PC-3 (cell line): ENCODE results near the gene RTP1. TPM values are rescaled to one million over a fixed set of nuclear protein-coding genes. Genes with fewer than 3 reads are reported as not detected.

ENCODE experiments used
- ATAC-seq: fragments of 200-7000 bp; cut with Tn5 transposase; 2 replicates; pipeline ENCODE4 v1.9.1; 2020; ENCODE audit warnings: mild to moderate bottlenecking, moderate library complexity
- BruUV-seq: library from RNA; stranded (reverse); fragments of 400-500 nt; replicated peaks from 2 replicates; lab custom pipeline; 2021; lab: Mats Ljungman, UMichigan
- CTCF ChIA-PET: fragments of 300-600 bp; sonication (Branson Sonifier 250); formaldehyde crosslinking; loops from one replicate; lab custom pipeline; 2022; ENCODE audit warnings: antibody characterized with exemption; lab: Charles Lee
- POLR2A ChIA-PET: fragments of 300-600 bp; sonication (Branson Sonifier 250); formaldehyde crosslinking; loops from one replicate; lab custom pipeline; 2022; ENCODE audit warnings: antibody characterized with exemption; ENCODE audit not compliant: unreplicated experiment; lab: Charles Lee
- DNase-seq: peaks from one replicate; pipeline ENCODE4 v3.0.0-alpha.2; 2015
- H2AFZ ChIP-seq: fragments of 300-600 bp; sonication (generic); 2 replicates; pipeline ENCODE4 v1.6.0; 2016; ENCODE audit warnings: antibody characterized with exemption, low read length
- H3F3A ChIP-seq: fragments of 300-600 bp; sonication (generic); one replicate; pipeline ENCODE4 v1.6.0; 2017; ENCODE audit warnings: antibody characterized with exemption, low read length, control low read depth, mild to moderate bottlenecking; ENCODE audit not compliant: unreplicated experiment
- H3K27ac ChIP-seq: fragments of 300-600 bp; sonication (generic); 2 replicates; pipeline ENCODE4 v1.5.1; 2016; ENCODE audit warnings: mild to moderate bottlenecking, low read length
- H3K27me3 ChIP-seq: fragments of 300-600 bp; sonication (generic); 2 replicates; pipeline ENCODE4 v1.6.1; 2016; ENCODE audit warnings: low read length, mixed read lengths
- H3K36me3 ChIP-seq: fragments of 300-600 bp; sonication (generic); 2 replicates; pipeline ENCODE4 v1.6.1; 2016; ENCODE audit warnings: low read depth, mixed run types, low read length, mixed read lengths
- H3K4me1 ChIP-seq: fragments of 300-600 bp; sonication (generic); 2 replicates; pipeline ENCODE4 v1.5.1; 2016; ENCODE audit warnings: low read length; ENCODE audit not compliant: insufficient read depth
- H3K4me2 ChIP-seq: fragments of 300-600 bp; sonication (generic); 2 replicates; pipeline ENCODE4 v1.6.0; 2016; ENCODE audit warnings: low read length
- H3K4me3 ChIP-seq: fragments of 300-600 bp; sonication (generic); 2 replicates; pipeline ENCODE4 v1.5.1; 2016; ENCODE audit warnings: mild to moderate bottlenecking, low read length, mixed read lengths
- H3K79me2 ChIP-seq: fragments of 300-600 bp; sonication (generic); 2 replicates; pipeline ENCODE4 v1.6.1; 2017; ENCODE audit warnings: low read length, mixed read lengths
- H3K9ac ChIP-seq: fragments of 300-600 bp; sonication (generic); 2 replicates; pipeline ENCODE4 v1.6.0; 2016; ENCODE audit warnings: mild to moderate bottlenecking, low read length
- H3K9me2 ChIP-seq: fragments of 300-600 bp; sonication (generic); replicated peaks from 2 replicates; pipeline ENCODE4 v1.6.1; 2016; ENCODE audit warnings: mixed run types, low read length, mixed read lengths
- H3K9me3 ChIP-seq: fragments of 300-600 bp; sonication (generic); 2 replicates; pipeline ENCODE4 v1.6.1; 2016; ENCODE audit warnings: low read length, mixed read lengths
- H4K20me1 ChIP-seq: fragments of 300-600 bp; sonication (generic); 2 replicates; pipeline ENCODE4 v1.6.1; 2016; ENCODE audit warnings: low read length, mixed read lengths
- CTCF ChIP-seq: fragments of 300-600 bp; sonication (generic); conservative IDR thresholded peaks from 2 replicates; pipeline ENCODE4 v1.5.1; 2017; ENCODE audit warnings: antibody characterized with exemption, low read depth, mild to moderate bottlenecking, low read length
- EZH2 ChIP-seq: fragments of 300-600 bp; sonication (generic); IDR thresholded peaks from one replicate; pipeline ENCODE4 v1.6.1; 2017; ENCODE audit warnings: antibody characterized with exemption, mild to moderate bottlenecking, low read length; ENCODE audit not compliant: unreplicated experiment
- EZH2phosphoT487 ChIP-seq: fragments of 300-600 bp; sonication (generic); IDR thresholded peaks from 2 replicates; pipeline ENCODE4 v1.6.1; 2018; ENCODE audit warnings: mild to moderate bottlenecking, antibody characterized with exemption, low read length, borderline replicate concordance
- intact Hi-C: fragments of 100-400 bp; cut with micrococcal nuclease; formaldehyde crosslinking; loops from 2 replicates; pipeline ENCODE4 v1.9.0; 2023
- total RNA-seq: library from RNA; depleted of rRNA; stranded (reverse); fragments of >200 nt; gene quantifications from 2 replicates; pipeline ENCODE4 v1.2.3, GENCODE V29; 2014

RTP1 gene
- total RNA-seq, 1 experiment from 2014 or later = not detected

DNA sequence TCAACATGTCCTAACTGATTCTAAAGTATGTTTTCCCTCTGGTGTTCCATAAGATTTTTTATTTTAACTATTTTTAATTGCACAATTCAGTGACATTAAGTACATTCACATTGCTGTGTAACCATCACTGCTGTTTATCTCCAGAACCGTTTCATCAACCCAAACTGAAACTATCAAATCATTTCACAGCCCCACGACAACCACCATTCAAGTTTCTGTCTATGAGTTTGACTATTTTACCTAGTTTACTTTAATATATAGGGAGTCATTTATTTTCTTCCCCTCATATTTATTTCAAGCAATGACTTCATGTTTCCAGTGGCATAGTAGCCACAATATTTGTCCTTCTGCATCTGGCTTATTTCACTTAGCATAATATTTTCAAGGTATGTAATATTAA lies 8.4 kb downstream of the RTP1 start:
- no peak overlapping the region for H3K4me3 ChIP-seq
- peaks cover 6% of the 10 kb centered on the region for H3F3A ChIP-seq
- no peaks in the 10 kb centered on the region for H4K20me1 ChIP-seq
- DNase-seq (no peak), ATAC-seq (no peak)
- H3K9ac ChIP-seq = no peak overlapping the region
- ChIA-PET CTCF (no interaction called here), POLR2A (no interaction called here)
- no peak for TF ChIP-seq EZH2
- TF ChIP-seq EZH2phosphoT487 = no peak
- no peak for TF ChIP-seq CTCF
- H3K27me3 ChIP-seq = no peaks in the 10 kb centered on the region
- peaks cover 9% of the 10 kb centered on the region; the same call in 1 of the 2 replicates for H3K36me3 ChIP-seq
- H3K4me1 ChIP-seq = peaks cover 11% of the 10 kb centered on the region
- no peak overlapping the region for H2AFZ ChIP-seq
- H3K4me2 ChIP-seq = no peak overlapping the region
- no peaks in the 10 kb centered on the region for H3K79me2 ChIP-seq
- intact Hi-C loops = no loop called here
- no peak overlapping the region for H3K27ac ChIP-seq
- BruUV-seq = no TSS peak
- no peaks in the 10 kb centered on the region for H3K9me2 ChIP-seq
- peaks cover 27% of the 10 kb centered on the region for H3K9me3 ChIP-seq

GRCh38 chr3:187207062-187207461 lies 9.8 kb downstream of the RTP1 start:
- Histone ChIP-seq H3K9ac (no peak overlapping the region), H3K4me3 (no peak overlapping the region), H3K4me1 (peaks cover 16% of the 10 kb centered on the region), H3K36me3 (peaks cover 9% of the 10 kb centered on the region; the same call in 1 of the 2 replicates), H3K4me2 (no peak overlapping the region), H3K9me3 (peaks cover 27% of the 10 kb centered on the region), H3K27me3 (no peaks in the 10 kb centered on the region), H3K79me2 (no peaks in the 10 kb centered on the region), H3F3A (peaks cover 6% of the 10 kb centered on the region), H4K20me1 (no peaks in the 10 kb centered on the region), H3K27ac (no peak overlapping the region), H2AFZ (no peak overlapping the region), H3K9me2 (no peaks in the 10 kb centered on the region)
- ChIA-PET CTCF (no interaction called here), POLR2A (no interaction called here)
- ATAC-seq (no peak), DNase-seq (no peak)
- no TSS peak for BruUV-seq
- no peak for TF ChIP-seq EZH2
- no peak for TF ChIP-seq CTCF
- no peak for TF ChIP-seq EZH2phosphoT487
- intact Hi-C loops = no loop called here

- Histone ChIP-seq H3K9ac (no peak overlapping the region), H3K36me3 (peaks cover 9% of the 10 kb centered on the region; the same call in 1 of the 2 replicates), H4K20me1 (no peaks in the 10 kb centered on the region), H2AFZ (no peak overlapping the region), H3K9me3 (peaks cover 27% of the 10 kb centered on the region), H3K27me3 (no peaks in the 10 kb centered on the region), H3K79me2 (no peaks in the 10 kb centered on the region), H3K4me3 (no peak overlapping the region), H3K9me2 (no peaks in the 10 kb centered on the region), H3K4me2 (no peak overlapping the region), H3F3A (peaks cover 6% of the 10 kb centered on the region), H3K27ac (peak overlapping the region; percentile 23; the same call in 1 of the 2 replicates), H3K4me1 (peaks cover 17% of the 10 kb centered on the region)
- intact Hi-C loops = no loop called here
- BruUV-seq = no TSS peak
- POLR2A ChIA-PET = no interaction called here
- ATAC-seq (no peak), DNase-seq (no peak)
- CTCF ChIA-PET = interaction anchor here (0.5 kb wide), 1 partner anchor 44 kb away, joined by 3 read pairs; no protein-coding TSS in a partner anchor
- TF ChIP-seq CTCF = no peak
- TF ChIP-seq EZH2phosphoT487 = no peak
- no peak for TF ChIP-seq EZH2
Measured at GRCh38 chr3:187207624-187208023, 10.3 kb downstream of the RTP1 start.
